ENCODE measurements around the gene IL1R2.

IL1R2 gene

GRCh38 chr2:101972621-101973434, 18.9 kb upstream of the IL1R2 start:
- DNase-seq (ENCODE audit: extremely low read depth in 1 of 2, low read depth in 1 of 2), result no peak

GRCh38 chr2:101974663-101975062, 17.1 kb upstream of the IL1R2 start:
- no peak for DNase-seq (ENCODE audit: extremely low read depth in 1 of 2, low read depth in 1 of 2)

- DNase-seq (ENCODE audit: extremely low read depth in 1 of 2, low read depth in 1 of 2), result no peak
These were observed 16.4 kb upstream of the IL1R2 start for GRCh38 chr2:101975171-101975870.

- no peak for DNase-seq (ENCODE audit: extremely low read depth in 1 of 2, low read depth in 1 of 2)
These were observed 14.9 kb upstream of the IL1R2 start for GRCh38 chr2:101976891-101977290.

- DNase-seq (ENCODE audit: extremely low read depth in 1 of 2, low read depth in 1 of 2), result no peak
These were observed 11.4 kb upstream of the IL1R2 start for GRCh38 chr2:101980368-101980767.

GRCh38 chr2:101981066-101981465, 10.7 kb upstream of the IL1R2 start:
- DNase-seq (ENCODE audit: extremely low read depth in 1 of 2, low read depth in 1 of 2), result no peak

- no peak for DNase-seq (ENCODE audit: extremely low read depth in 1 of 2, low read depth in 1 of 2)
These were observed 10.3 kb upstream of the IL1R2 start for GRCh38 chr2:101981504-101981903.

GRCh38 chr2:101982495-101983029, 9.2 kb upstream of the IL1R2 start:
- no peak for DNase-seq (ENCODE audit: extremely low read depth in 1 of 2, low read depth in 1 of 2)

- no peak for DNase-seq (ENCODE audit: extremely low read depth in 1 of 2, low read depth in 1 of 2)
These were observed 8.3 kb upstream of the IL1R2 start for GRCh38 chr2:101983486-101983885.

GRCh38 chr2:101983928-101984327, 7.8 kb upstream of the IL1R2 start:
- no peak for DNase-seq (ENCODE audit: extremely low read depth in 1 of 2, low read depth in 1 of 2)

GRCh38 chr2:101984656-101985055, 7.1 kb upstream of the IL1R2 start:
- DNase-seq (ENCODE audit: extremely low read depth in 1 of 2, low read depth in 1 of 2), result no peak

GRCh38 chr2:101985101-101985792, 6.5 kb upstream of the IL1R2 start:
- no peak for DNase-seq (ENCODE audit: extremely low read depth in 1 of 2, low read depth in 1 of 2)

GRCh38 chr2:101985793-101986164, 6.0 kb upstream of the IL1R2 start:
- DNase-seq (ENCODE audit: extremely low read depth in 1 of 2, low read depth in 1 of 2), result no peak

GRCh38 chr2:101986376-101986775, 5.4 kb upstream of the IL1R2 start:
- no peak for DNase-seq (ENCODE audit: extremely low read depth in 1 of 2, low read depth in 1 of 2)

GRCh38 chr2:101986804-101987740, 4.7 kb upstream of the IL1R2 start:
- DNase-seq (ENCODE audit: extremely low read depth in 1 of 2, low read depth in 1 of 2), result no peak

- DNase-seq (ENCODE audit: extremely low read depth in 1 of 2, low read depth in 1 of 2), result no peak
These were observed 3.9 kb upstream of the IL1R2 start for GRCh38 chr2:101987832-101988231.

- no peak for DNase-seq (ENCODE audit: extremely low read depth in 1 of 2, low read depth in 1 of 2)
These were observed 3.2 kb upstream of the IL1R2 start for GRCh38 chr2:101988541-101988940.

- no peak for DNase-seq (ENCODE audit: extremely low read depth in 1 of 2, low read depth in 1 of 2)
These were observed 1.9 kb upstream of the IL1R2 start for GRCh38 chr2:101989740-101990460.

GRCh38 chr2:101993772-101994171, 2.0 kb downstream of the IL1R2 start:
- DNase-seq (ENCODE audit: extremely low read depth in 1 of 2, low read depth in 1 of 2), result no peak

- DNase-seq (ENCODE audit: extremely low read depth in 1 of 2, low read depth in 1 of 2), result no peak
These were observed 3.3 kb downstream of the IL1R2 start for GRCh38 chr2:101995019-101995418.

Measured in stimulated activated CD8-positive, alpha-beta memory T cell treated with anti-CD3 and anti-CD28 coated beads, Interleukin-7, amount 100 ng/mL, for 48 hours (primary cell).